NCI-H1694 treated with DMSO at 0.1 percent for 48 hours (cell line): Measurements from ENCODE around the gene CAMSAP3.

Experiments
- DNase-seq: peaks from one replicate; lab custom pipeline; 2025; lab: John Stamatoyannopoulos, UW

Gene CAMSAP3

DNA sequence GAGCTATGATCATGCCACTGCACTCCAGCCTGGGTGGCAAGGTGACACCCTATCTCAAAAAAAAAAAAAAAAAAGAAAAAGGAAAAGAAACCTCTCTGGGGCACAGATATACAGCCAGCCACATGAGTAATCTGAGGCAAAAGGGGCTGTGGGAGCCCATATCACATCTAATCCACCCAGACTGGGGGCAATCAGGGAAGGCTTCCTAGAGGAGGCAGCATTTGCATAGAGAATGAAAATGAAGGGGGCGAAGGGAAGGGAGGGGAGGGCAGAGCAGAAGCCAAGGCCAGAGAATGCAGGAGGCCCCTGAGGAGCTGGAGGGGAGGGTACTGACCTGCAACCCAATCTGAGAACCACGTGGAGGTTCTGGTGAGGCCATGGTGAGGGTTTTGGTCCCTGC, 54.5 kb downstream of the CAMSAP3 start:
- no peak for DNase-seq

DNA sequence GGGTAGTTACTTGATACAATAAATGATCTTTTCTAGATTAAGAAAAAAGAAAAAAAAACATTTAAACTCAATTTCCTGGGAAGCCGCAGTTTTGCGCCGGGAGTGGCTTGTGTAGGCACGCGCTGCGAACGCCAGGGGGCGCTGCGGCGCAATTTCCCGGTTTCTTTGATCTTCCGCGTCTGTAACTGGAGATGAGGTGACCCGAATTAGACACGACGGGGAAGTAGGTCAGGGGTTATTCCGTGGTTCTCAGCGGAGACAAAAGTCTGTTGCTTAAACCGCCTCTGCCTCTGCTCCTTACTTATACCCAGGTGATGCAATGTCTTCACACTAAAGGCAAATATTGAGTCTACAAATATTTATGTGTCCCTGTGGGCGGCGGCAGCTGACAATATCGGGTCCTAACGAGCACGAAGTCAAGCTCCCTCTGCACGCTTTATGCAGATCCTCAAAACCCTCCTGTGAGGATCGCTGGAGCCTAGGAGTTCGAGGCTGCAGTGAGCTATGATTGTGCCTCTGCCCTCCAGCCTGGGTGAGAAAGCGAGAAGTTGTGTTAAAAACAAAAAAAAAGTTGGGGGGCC, 56.5 kb downstream of the CAMSAP3 start:
- DNase-seq = peak; percentile 66

DNA sequence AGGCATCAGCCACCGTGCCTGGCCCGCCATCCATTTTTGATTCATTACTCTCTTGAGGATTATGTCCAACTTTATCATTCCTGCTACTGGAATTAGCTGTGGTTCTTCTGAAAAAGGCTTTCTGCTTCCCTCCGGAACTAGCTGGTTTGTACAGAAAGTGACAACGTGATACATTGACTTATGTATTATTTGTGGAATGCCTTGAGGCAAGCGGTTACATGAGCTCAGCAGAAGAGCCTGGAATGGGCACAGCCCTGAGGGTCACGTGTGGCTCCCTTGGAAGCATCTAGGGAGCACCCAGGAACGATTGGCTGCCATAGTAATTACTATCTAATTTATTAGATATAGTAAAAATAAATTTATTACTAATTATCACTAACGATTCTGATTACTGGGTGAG, 58.7 kb downstream of the CAMSAP3 start:
- DNase-seq = no peak

DNA sequence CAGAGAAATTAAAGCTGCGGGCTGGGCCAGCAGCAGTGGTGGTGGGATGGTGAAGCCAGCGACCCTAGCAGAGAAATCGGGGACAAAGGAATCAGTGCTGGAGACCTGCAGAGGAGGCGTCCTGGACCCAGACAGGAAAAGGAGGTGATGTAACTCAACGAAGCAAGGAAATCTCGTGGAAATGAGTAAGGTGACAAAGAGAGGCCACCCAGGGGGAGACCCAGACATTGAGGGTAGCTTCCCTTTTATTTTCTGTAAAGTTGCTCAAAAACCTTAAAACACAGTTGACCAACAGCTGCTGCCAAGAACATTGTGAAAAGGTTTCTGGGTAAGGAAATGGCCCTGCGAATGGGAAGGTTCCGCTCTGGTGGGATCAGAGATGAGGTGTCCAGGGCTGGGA, 59.9 kb downstream of the CAMSAP3 start:
- DNase-seq = no peak

DNA sequence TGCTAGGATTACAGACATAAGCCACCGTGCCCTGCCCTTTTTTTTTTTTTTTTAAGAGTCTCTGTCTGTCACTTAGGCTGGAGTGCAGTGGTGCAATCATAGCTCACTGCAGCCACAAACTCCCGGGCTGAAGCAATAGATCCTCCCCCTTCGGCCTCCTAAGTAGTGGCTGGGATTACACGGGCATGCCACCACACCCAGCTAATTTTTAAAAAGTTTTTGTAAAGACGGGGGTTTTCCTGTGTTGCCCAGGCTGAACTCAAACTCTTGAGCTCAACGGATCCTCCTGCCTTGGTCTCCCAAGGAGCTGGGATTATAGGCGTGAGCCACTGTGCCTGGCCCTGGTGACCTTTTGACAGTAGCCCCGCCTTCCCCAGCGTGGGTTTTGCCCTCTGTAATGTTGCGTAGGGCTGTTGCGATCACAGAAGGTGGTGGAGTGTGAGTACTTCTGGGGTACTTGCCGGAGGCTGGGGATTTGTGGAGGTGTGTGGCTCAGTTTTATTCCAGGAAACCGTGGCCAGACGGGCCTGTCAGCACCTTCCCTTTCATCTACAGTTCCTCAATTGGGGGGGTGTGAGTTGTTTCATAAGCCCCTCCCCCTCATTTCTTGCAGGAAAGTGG, 61.6 kb downstream of the CAMSAP3 start:
- no peak for DNase-seq

DNA sequence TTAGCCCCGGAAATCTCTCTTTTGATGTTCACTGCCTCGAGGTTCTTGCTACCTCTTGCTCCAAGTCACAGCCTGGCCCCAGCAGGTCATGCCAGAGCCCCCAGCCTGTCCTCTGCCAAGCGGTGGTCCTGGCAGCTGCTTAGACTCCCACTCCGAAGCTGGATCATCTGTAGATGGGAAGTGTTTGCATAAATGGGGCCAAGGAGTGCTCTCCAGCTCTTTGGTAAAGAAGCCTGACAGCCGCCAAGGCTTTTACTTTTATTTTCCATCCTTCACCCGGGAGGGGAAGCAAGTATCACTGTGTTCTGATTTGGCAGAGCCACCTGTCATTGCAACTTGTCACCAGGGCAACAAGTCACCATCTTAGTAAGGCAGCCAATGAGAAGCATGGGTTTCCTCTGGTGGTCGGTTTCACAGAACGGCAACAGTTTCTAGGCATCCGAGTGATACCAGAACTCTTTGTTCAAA, 62.6 kb downstream of the CAMSAP3 start:
- DNase-seq = no peak

DNA sequence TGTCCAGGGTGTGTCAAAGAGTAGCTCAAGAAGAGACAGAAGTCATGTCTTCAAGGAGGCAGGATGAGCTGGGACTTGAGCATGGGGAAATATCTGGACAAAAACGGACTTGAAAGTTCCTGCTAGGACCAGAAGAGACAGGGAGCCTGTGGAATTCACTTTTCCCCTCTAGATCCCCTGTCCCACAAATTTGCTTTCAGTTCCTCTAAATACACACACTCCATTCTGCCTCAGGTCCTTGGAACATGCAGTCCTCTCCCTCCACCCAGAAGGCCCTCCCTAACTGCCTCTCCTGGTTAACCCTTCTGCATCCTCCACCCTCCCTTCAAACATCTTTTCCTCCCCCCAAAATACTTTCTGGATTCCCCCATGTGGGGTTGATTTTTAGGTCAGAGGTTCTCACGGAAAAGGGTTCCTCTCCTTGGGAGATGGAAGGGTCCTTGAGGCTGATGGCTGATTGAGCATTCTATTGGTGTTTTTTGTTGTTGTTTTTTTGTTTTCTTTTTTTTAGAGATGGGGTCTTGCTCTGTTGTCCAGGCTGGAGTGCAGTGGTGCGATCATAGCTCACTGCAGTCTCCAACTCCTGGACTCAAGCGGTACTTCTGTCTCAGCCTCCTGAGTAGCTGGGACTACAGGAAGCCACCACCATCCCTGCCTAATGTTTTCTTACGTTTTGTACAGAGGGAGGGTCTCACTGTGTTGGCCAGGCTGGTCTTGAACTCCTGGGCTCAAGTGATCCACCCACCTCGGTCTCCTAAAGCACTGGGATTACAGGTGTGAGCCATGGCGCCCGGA, 66.3 kb downstream of the CAMSAP3 start:
- DNase-seq = no peak

DNA sequence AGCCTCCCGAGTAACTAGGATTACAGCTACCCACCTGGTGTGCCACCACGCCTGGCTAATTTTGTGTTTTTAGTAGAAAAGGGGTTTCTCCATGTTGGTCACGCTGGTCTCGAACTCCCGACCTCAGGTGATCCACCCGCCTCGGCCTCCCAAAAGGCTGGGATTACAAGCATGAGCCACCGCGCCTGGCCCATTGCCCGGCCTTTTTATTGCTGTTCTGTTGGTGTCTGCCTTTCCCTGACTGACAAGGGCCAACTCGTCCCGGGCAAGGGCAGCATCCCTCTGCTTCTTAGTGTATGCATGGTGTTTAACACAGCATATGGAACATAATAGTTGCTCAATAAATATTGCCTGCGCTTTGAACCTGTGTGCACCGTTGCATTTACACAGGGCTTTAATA, 67.0 kb downstream of the CAMSAP3 start:
- no peak for DNase-seq

DNA sequence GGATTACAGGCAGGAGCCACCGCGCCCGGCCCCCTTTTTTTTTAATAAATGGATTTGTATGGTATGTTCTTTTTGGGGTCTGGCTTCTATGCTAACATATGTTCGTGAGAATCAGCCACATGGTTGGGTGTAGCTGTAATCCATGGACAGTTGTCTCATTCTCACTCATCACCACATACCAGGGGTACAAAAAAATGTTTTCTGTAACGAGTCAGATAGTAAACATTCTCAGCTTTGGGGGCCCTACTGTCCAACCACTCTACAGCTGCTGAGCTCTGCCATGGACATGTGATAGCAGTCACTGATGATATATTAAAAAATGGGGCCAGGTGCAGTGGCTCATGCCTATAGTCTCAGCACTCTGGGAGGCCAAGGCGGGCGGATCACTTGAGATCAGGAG, 68.0 kb downstream of the CAMSAP3 start:
- no peak for DNase-seq

DNA sequence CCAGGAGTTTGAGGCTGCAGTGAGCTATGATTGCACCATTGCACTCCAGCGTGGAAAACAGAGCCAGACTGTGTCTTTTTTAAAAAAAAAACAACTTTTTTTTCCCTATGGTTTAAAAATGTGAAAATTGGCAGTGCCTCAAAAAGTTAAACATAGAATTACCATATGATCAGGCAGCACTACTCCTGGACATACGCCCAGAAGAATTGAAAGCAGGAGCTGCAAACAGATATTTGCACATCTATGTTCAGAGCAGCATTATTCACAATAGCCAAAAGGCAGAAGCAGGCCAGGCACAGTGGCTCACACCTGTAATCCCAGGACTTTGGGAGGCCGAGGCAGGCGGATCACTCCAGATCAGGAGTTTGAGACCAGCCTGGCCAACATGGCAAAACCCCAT, 69.4 kb downstream of the CAMSAP3 start:
- peak; percentile 57 for DNase-seq
